Eye (tissue), 1 donor: Measurements from ENCODE around the gene FNDC3B.
A peak's percentile ranks its signal among the peaks of the same experiment; 100 is the strongest.

Experiments used
- DNase-seq: peaks from one replicate; pipeline ENCODE4 v3.0.0-alpha.2; 2015

Gene FNDC3B

GRCh38 chr3:172195407-172195754, 156.0 kb downstream of the FNDC3B start:
- DNase-seq: no peak

GRCh38 chr3:172197344-172197743, 158.0 kb downstream of the FNDC3B start:
- no peak for DNase-seq

- no peak for DNase-seq
Observed at GRCh38 chr3:172198428-172198827, 159.1 kb downstream of the FNDC3B start.

GRCh38 chr3:172199850-172200369, 160.5 kb downstream of the FNDC3B start:
- DNase-seq: no peak

GRCh38 chr3:172201136-172201869, 161.9 kb downstream of the FNDC3B start:
- DNase-seq: peak; percentile 53

GRCh38 chr3:172201870-172202236, 162.5 kb downstream of the FNDC3B start:
- DNase-seq: no peak

- DNase-seq: no peak
Observed at GRCh38 chr3:172202797-172203196, 163.4 kb downstream of the FNDC3B start.

- DNase-seq: peak; percentile 56
Observed at GRCh38 chr3:172203522-172204258, 164.3 kb downstream of the FNDC3B start.

GRCh38 chr3:172204716-172205115, 165.3 kb downstream of the FNDC3B start:
- no peak for DNase-seq

GRCh38 chr3:172208586-172209332, 169.4 kb downstream of the FNDC3B start:
- DNase-seq: no peak

- DNase-seq: no peak
Observed at GRCh38 chr3:172209333-172210321, 170.2 kb downstream of the FNDC3B start.

GRCh38 chr3:172210355-172210754, 171.0 kb downstream of the FNDC3B start:
- DNase-seq: no peak

- DNase-seq: no peak
Observed at GRCh38 chr3:172211123-172211522, 171.7 kb downstream of the FNDC3B start.

GRCh38 chr3:172213200-172213599, 173.8 kb downstream of the FNDC3B start:
- no peak for DNase-seq

- DNase-seq: no peak
Observed at GRCh38 chr3:172213904-172214303, 174.5 kb downstream of the FNDC3B start.

GRCh38 chr3:172216267-172216666, 176.9 kb downstream of the FNDC3B start:
- no peak for DNase-seq

GRCh38 chr3:172216911-172217310, 177.5 kb downstream of the FNDC3B start:
- DNase-seq: no peak

GRCh38 chr3:172217877-172218276, 178.5 kb downstream of the FNDC3B start:
- DNase-seq: no peak

- DNase-seq: no peak
Observed at GRCh38 chr3:172218350-172219323, 179.3 kb downstream of the FNDC3B start.

- DNase-seq: no peak
Observed at GRCh38 chr3:172219750-172220149, 180.4 kb downstream of the FNDC3B start.

GRCh38 chr3:172221547-172221946, 182.2 kb downstream of the FNDC3B start:
- no peak for DNase-seq
